ENCODE data around the gene DNAJC7.
"Not testable (repeated sequence)": the region's sequence is repeated elsewhere in the genome, so short reads cannot be mapped to it uniquely, and the experiment has no call there.

DNAJC7 gene

DNA sequence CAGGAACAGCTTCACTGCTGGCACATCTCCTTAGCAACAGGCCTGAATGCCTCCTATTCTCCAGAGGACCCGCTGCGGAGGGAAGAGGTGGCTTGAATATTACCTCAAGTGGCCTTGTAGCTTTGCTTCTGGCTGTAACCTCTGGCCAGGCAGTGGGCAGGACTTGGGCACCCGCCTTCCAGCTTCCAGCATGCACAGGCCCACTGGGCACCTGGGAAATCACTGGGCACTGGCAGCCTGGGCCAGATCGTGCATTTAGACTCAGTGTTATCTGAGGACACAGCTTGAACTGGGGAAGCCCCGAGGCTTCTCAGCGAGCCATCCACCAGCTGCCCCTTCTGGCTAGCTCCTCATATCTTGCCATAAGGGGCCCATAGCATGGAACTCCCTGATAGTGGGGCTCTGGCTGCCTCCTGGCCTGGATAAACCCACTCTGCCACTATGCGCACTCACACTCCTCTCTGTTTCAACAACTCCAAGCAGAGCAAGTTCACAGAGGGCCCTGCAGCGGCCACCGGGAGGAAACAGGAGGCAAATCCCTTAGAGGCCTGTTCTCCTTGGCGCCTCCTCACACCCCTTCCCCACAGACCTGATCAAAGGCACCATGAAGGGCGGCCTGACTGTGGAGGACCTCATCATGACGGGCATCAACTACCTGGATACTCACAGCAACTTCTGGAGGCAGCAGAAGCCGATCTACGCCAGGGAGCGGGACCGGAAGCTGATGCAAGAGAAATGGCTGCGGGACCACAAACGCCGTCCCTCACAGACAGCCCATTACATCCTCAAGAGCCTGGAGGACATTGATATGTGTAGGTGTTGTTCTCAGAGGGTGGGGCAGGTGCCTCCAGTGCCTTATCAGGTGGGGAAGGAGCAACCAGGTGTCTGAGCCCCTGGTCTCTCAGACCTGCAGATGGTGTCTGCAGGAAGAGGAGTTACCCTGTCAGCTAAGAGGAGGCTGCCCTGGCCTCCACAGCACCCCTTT, 79.0 kb downstream of the DNAJC7 start:
- H3K27ac ChIP-seq (ENCODE audit: insufficient read depth in 1 of 2, low read depth in 1 of 2, low read length in 2 of 2, poor library complexity in 1 of 2, severe bottlenecking in 2 of 2) = no peak overlapping the region
- 89% methylated on average over 17 of the region's 19 CpGs for WGBS (ENCODE audit: insufficient coverage)
- no peaks in the 10 kb centered on the region for H3K27me3 ChIP-seq (replicated peaks in 2 of 5; ENCODE audit: control insufficient read depth in 4 of 5, insufficient read depth in 5 of 5, low read length in 4 of 5)
- H3K4me3 ChIP-seq (ENCODE audit: control insufficient read depth in 1 of 7, extremely low read depth in 1 of 7, insufficient read depth in 4 of 7, low read depth in 2 of 7, low read length in 6 of 7) = no peak overlapping the region
- peak; percentile 50 to 85 (median 66) for DNase-seq
- POLR2A ChIA-PET = interaction anchor here (0.7 kb wide), 1 partner anchor 11 kb away, joined by 3 read pairs; no protein-coding TSS in a partner anchor
- CTCF ChIA-PET = interaction anchor here (1.4 to 8.3 kb wide), 2 partner anchors 8 to 25 kb away, joined by 4 to 37 read pairs; partner anchors contain the start of gene ODAD4
- peaks cover 0 to 6% (median 1%) of the 10 kb centered on the region in 4 experiments for H3K4me1 ChIP-seq (ENCODE audit: control extremely low read depth in 1 of 4, control insufficient read depth in 4 of 4, insufficient read depth in 4 of 4, low read length in 3 of 4)
- no peaks in the 10 kb centered on the region for H3K9me3 ChIP-seq (ENCODE audit: control extremely low read depth in 1 of 5, control insufficient read depth in 4 of 5, insufficient read depth in 2 of 5, low read depth in 1 of 5, low read length in 4 of 5)
- H3K36me3 ChIP-seq (ENCODE audit: control insufficient read depth in 4 of 4, insufficient read depth in 4 of 4, low read length in 3 of 4) = no peaks in the 10 kb centered on the region

DNA sequence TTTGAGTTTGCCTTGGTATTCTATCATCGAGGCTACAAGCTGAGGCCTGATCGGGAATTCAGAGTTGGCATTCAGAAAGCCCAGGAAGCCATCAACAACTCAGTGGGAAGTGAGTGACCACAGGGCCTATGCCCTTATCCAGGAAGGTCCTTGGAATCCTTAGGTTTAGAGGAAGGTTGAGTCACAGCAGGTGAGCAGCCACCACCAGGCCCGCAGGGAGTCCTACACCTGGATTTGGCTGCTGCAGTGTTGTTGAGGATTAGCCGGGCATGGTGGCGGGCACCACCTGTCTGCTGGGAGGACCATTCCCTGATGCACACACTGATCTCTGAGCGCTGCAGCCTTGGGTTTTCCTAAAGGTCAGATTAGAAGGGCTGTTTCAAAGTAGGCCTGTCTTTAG, 81.6 kb downstream of the DNAJC7 start:
- H3K27ac ChIP-seq (ENCODE audit: insufficient read depth in 1 of 2, low read depth in 1 of 2, low read length in 2 of 2, poor library complexity in 1 of 2, severe bottlenecking in 2 of 2) = no peak overlapping the region
- H3K4me1 ChIP-seq (ENCODE audit: control extremely low read depth in 1 of 4, control insufficient read depth in 4 of 4, insufficient read depth in 4 of 4, low read length in 3 of 4) = peaks cover 0 to 21% (median 15%) of the 10 kb centered on the region in 4 experiments
- H3K9me3 ChIP-seq (ENCODE audit: control extremely low read depth in 1 of 5, control insufficient read depth in 4 of 5, insufficient read depth in 2 of 5, low read depth in 1 of 5, low read length in 4 of 5) = no peaks in the 10 kb centered on the region
- 99% methylated on average over 6 of the region's 6 CpGs for WGBS (ENCODE audit: insufficient coverage)
- ChIA-PET POLR2A (interaction anchor here (0.6 kb wide), 1 partner anchor 243 kb away, joined by 3 read pairs; no protein-coding TSS in a partner anchor), CTCF (interaction anchor here (0.8 to 8.3 kb wide), 3 partner anchors 14 to 28 kb away, joined by 3 to 37 read pairs (median 3); no protein-coding TSS in a partner anchor)
- H3K27me3 ChIP-seq (replicated peaks in 2 of 5; ENCODE audit: control insufficient read depth in 4 of 5, insufficient read depth in 5 of 5, low read length in 4 of 5) = no peaks in the 10 kb centered on the region
- no peak overlapping the region for H3K4me3 ChIP-seq (ENCODE audit: control insufficient read depth in 1 of 7, extremely low read depth in 1 of 7, insufficient read depth in 4 of 7, low read depth in 2 of 7, low read length in 6 of 7)
- H3K36me3 ChIP-seq (ENCODE audit: control insufficient read depth in 4 of 4, insufficient read depth in 4 of 4, low read length in 3 of 4) = no peaks in the 10 kb centered on the region
- DNase-seq = no peak

DNA sequence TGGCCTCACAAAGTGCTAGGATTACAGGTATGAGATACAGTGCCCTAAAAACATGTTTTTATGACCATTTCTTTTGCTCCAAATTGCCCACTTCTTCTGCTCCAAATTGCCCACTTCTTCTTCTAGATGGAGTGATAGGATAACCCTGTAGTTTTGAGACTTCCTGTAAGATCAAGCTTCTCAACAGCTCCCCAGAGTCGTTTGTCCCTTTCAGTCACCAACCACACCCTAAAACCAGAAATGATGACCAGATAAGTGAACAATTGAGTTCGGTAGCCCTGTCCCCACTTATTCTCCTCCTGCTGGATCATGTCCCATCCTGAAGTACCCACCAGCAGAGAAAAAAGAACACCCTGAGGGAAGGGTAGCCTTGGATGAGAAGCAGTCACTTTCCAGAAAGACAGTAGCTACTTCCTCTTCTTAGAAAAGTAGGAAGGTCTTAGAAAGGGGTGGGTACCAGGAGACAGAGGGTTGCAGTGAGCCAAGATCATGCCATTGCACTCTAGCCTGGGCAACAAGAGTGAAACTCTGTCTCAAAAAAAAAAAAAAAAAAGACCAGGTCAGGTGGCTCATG, 84.3 kb downstream of the DNAJC7 start:
- Histone ChIP-seq H3K27ac (ENCODE audit: insufficient read depth in 1 of 2, low read depth in 1 of 2, low read length in 2 of 2, poor library complexity in 1 of 2, severe bottlenecking in 2 of 2) (no peak overlapping the region), H3K4me1 (ENCODE audit: control extremely low read depth in 1 of 4, control insufficient read depth in 4 of 4, insufficient read depth in 4 of 4, low read length in 3 of 4) (peaks cover 5 to 37% (median 22%) of the 10 kb centered on the region in 4 experiments), H3K27me3 (replicated peaks in 2 of 5; ENCODE audit: control insufficient read depth in 4 of 5, insufficient read depth in 5 of 5, low read length in 4 of 5) (no peaks in the 10 kb centered on the region), H3K9me3 (ENCODE audit: control extremely low read depth in 1 of 5, control insufficient read depth in 4 of 5, insufficient read depth in 2 of 5, low read depth in 1 of 5, low read length in 4 of 5) (no peaks in the 10 kb centered on the region), H3K36me3 (ENCODE audit: control insufficient read depth in 4 of 4, insufficient read depth in 4 of 4, low read length in 3 of 4) (no peaks in the 10 kb centered on the region), H3K4me3 (ENCODE audit: control insufficient read depth in 1 of 7, extremely low read depth in 1 of 7, insufficient read depth in 4 of 7, low read depth in 2 of 7, low read length in 6 of 7) (peak overlapping the region in 1 of 7 experiments; percentile 11)
- WGBS (ENCODE audit: insufficient coverage) = 0% methylated on average over 1 of the region's 2 CpGs
- ChIA-PET CTCF (interaction anchor here (0.6 to 1.4 kb wide), 5 partner anchors 13 to 1688 kb away, joined by 3 to 4 read pairs (median 3); no protein-coding TSS in a partner anchor), POLR2A (interaction anchor here (0.5 kb wide), 1 partner anchor 92 kb away, joined by 3 read pairs; no protein-coding TSS in a partner anchor)
- DNase-seq = peak in 2 of 3 donors; percentile 55

DNA sequence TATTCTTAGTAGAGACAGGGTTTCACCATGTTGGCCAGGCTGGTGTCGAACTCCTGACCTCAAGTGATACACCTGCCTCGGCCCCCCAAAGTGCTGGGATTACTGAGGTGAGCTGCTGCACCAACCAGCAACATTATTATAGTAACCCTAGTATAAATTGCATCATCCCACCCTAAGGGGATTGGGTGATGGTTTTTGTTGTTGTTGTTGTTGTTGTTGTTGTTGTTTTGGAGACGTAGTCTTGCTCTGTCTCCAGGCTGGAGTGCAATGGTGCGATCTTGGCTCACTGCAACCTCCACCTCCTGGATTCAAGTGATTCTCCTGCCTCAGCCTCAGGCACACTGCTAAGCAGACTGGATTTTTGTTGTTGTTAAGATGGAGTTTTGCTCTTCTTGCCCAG, 85.5 kb downstream of the DNAJC7 start:
- WGBS (ENCODE audit: insufficient coverage) = no CpG with 5 or more reads among the region's 4 CpGs
- CTCF ChIA-PET = not testable (repeated sequence)
- POLR2A ChIA-PET = interaction anchor here (1.2 kb wide), 1 partner anchor 13 kb away, joined by 3 read pairs; no protein-coding TSS in a partner anchor

DNA sequence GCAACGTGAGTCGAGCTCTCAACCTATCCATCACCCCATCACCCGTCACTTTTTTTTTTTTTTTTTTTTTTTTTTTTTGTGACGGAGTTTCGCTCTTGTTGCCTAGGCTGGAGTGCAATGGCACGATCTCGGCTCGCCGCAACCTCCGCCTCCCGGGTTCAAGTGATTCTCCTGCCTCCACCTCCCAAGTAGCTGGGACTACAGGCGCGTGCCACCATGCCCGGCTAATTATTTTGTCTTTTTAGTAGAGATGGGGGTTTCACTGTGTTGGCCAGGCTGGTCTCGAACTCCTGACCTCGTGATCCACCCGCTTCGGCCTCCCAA, 86.4 kb downstream of the DNAJC7 start:
- Histone ChIP-seq H3K4me1 (ENCODE audit: control extremely low read depth in 1 of 4, control insufficient read depth in 4 of 4, insufficient read depth in 4 of 4, low read length in 3 of 4) (peaks cover 5 to 37% (median 22%) of the 10 kb centered on the region in 4 experiments), H3K27ac (ENCODE audit: insufficient read depth in 1 of 2, low read depth in 1 of 2, low read length in 2 of 2, poor library complexity in 1 of 2, severe bottlenecking in 2 of 2) (peak overlapping the region; percentile 46 to 82), H3K4me3 (ENCODE audit: control insufficient read depth in 1 of 7, extremely low read depth in 1 of 7, insufficient read depth in 4 of 7, low read depth in 2 of 7, low read length in 6 of 7) (peak overlapping the region in 6 of 7 experiments; percentile 66 to 86 (median 71))
- not testable (repeated sequence) for H3K36me3 ChIP-seq (ENCODE audit: control insufficient read depth in 4 of 4, insufficient read depth in 4 of 4, low read length in 3 of 4); DNase-seq; H3K9me3 ChIP-seq (ENCODE audit: control extremely low read depth in 1 of 5, control insufficient read depth in 4 of 5, insufficient read depth in 2 of 5, low read depth in 1 of 5, low read length in 4 of 5); H3K27me3 ChIP-seq (replicated peaks in 2 of 5; ENCODE audit: control insufficient read depth in 4 of 5, insufficient read depth in 5 of 5, low read length in 4 of 5)
- ChIA-PET CTCF (interaction anchor here (0.8 to 3.0 kb wide), 5 partner anchors 9 to 89 kb away, joined by 3 to 17 read pairs (median 4); partner anchors contain the start of gene ACLY), POLR2A (interaction anchor here (0.8 kb wide), 1 partner anchor 242 kb away, joined by 5 read pairs; the partner anchor contains the start of gene EIF1)
- 86% methylated on average over 5 of the region's 18 CpGs for WGBS (ENCODE audit: insufficient coverage)

More for the DNA sequence above, 85.5 kb downstream of the DNAJC7 start:
- H3K36me3 ChIP-seq (ENCODE audit: control insufficient read depth in 4 of 4, insufficient read depth in 4 of 4, low read length in 3 of 4); H3K4me3 ChIP-seq (ENCODE audit: control insufficient read depth in 1 of 7, extremely low read depth in 1 of 7, insufficient read depth in 4 of 7, low read depth in 2 of 7, low read length in 6 of 7); H3K9me3 ChIP-seq (ENCODE audit: control extremely low read depth in 1 of 5, control insufficient read depth in 4 of 5, insufficient read depth in 2 of 5, low read depth in 1 of 5, low read length in 4 of 5); DNase-seq; H3K27me3 ChIP-seq (replicated peaks in 2 of 5; ENCODE audit: control insufficient read depth in 4 of 5, insufficient read depth in 5 of 5, low read length in 4 of 5); H3K27ac ChIP-seq (ENCODE audit: insufficient read depth in 1 of 2, low read depth in 1 of 2, low read length in 2 of 2, poor library complexity in 1 of 2, severe bottlenecking in 2 of 2): not testable (repeated sequence)
- H3K4me1 ChIP-seq (ENCODE audit: control extremely low read depth in 1 of 4, control insufficient read depth in 4 of 4, insufficient read depth in 4 of 4, low read length in 3 of 4) = peaks cover 5 to 37% (median 22%) of the 10 kb centered on the region in 4 experiments

DNA sequence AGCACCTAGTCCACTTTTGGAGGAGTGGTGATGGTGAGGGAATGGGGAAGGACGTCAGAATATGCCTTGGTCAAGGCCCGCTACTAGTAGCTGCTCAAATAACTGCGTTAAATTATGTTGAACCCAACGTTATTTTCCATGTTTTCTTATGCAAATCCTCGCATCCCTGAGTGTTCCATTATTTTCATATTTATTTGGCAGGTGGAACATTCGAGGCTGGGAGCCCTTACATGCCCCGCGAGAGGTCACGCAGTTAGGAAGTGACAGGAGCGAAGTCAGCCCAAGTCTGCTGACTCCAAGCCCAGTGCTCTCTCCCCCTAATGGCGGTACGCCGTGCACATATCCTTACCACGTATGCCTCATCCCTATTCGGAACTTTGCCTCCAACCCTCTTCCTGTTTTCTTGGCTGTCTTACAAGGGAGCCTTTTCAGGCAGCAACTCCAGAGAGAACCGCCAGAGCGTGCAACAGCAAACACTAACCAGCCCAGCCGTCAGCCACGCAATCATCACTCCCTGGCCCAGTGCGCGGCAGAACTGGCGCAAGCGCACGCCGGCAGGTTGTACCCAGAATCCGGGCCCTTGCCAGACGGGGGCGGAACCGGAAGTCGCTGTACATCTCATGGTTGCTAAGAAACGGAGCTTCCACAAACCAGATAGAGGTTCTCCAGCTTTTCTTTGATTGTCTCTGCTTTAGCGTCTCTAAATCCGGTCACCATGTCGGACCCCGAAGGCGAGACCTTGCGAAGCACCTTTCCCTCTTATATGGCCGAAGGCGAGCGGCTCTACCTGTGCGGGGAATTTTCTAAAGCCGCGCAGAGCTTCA, 87.0 kb downstream of the DNAJC7 start, which contains the start of gene ODAD4:
Gene ODAD4, plus strand, starts transcription at position 609 of the 824 bp plus-strand sequence. Its CDS starts 107 bp downstream, at position 716.
- no peaks in the 10 kb centered on the region for H3K9me3 ChIP-seq (ENCODE audit: control extremely low read depth in 1 of 5, control insufficient read depth in 4 of 5, insufficient read depth in 2 of 5, low read depth in 1 of 5, low read length in 4 of 5)
- H3K27me3 ChIP-seq (replicated peaks in 2 of 5; ENCODE audit: control insufficient read depth in 4 of 5, insufficient read depth in 5 of 5, low read length in 4 of 5) = no peaks in the 10 kb centered on the region
- DNase-seq = peak; percentile 98 to 99 (median 99)
- H3K4me1 ChIP-seq (ENCODE audit: control extremely low read depth in 1 of 4, control insufficient read depth in 4 of 4, insufficient read depth in 4 of 4, low read length in 3 of 4) = peaks cover 5 to 37% (median 22%) of the 10 kb centered on the region in 4 experiments
- ChIA-PET CTCF (interaction anchor here (0.8 to 3.0 kb wide), 5 partner anchors 9 to 88 kb away, joined by 3 to 17 read pairs (median 4); partner anchors contain the start of gene ACLY), POLR2A (interaction anchor here (0.8 kb wide), 1 partner anchor 242 kb away, joined by 5 read pairs; the partner anchor contains the start of gene EIF1)
- H3K4me3 ChIP-seq (ENCODE audit: control insufficient read depth in 1 of 7, extremely low read depth in 1 of 7, insufficient read depth in 4 of 7, low read depth in 2 of 7, low read length in 6 of 7) = peak within 1 kb of the TSS; percentile 42 to 86 (median 69)
- H3K36me3 ChIP-seq (ENCODE audit: control insufficient read depth in 4 of 4, insufficient read depth in 4 of 4, low read length in 3 of 4) = no peaks in the 10 kb centered on the region
- H3K27ac ChIP-seq (ENCODE audit: insufficient read depth in 1 of 2, low read depth in 1 of 2, low read length in 2 of 2, poor library complexity in 1 of 2, severe bottlenecking in 2 of 2) = peak within 1 kb of the TSS; percentile 46 to 82
- WGBS (ENCODE audit: insufficient coverage) = 1% methylated on average over 30 of the region's 43 CpGs

Measured in common myeloid progenitor, CD34-positive (primary cell).